GM21528 (cell line): ENCODE results near the gene PRG3.
"Not testable (repeated sequence)": the region's sequence is repeated elsewhere in the genome, so short reads cannot be mapped to it uniquely, and the experiment has no call there.

ENCODE experiments used
- ATAC-seq: cut with Tn5 transposase; IDR thresholded peaks from one replicate; pipeline ENCODE4 v1.9.1; 2021; ENCODE audit warnings: mild to moderate bottlenecking, moderate library complexity; ENCODE audit not compliant: unreplicated experiment, low FRiP score

The PRG3 gene

GRCh38 chr11:57409321-57410100, 28.6 kb upstream of the PRG3 start:
- no peak for ATAC-seq

- no peak for ATAC-seq
These were observed 27.8 kb upstream of the PRG3 start for GRCh38 chr11:57408771-57409170.

GRCh38 chr11:57407941-57408475, 27.1 kb upstream of the PRG3 start:
- no peak for ATAC-seq

GRCh38 chr11:57407010-57407920, 26.3 kb upstream of the PRG3 start:
- ATAC-seq = no peak

GRCh38 chr11:57406337-57406904, 25.5 kb upstream of the PRG3 start:
- ATAC-seq = peak; percentile 85

- no peak for ATAC-seq
These were observed 24.4 kb upstream of the PRG3 start for GRCh38 chr11:57405271-57405860.

GRCh38 chr11:57403802-57404147, 22.8 kb upstream of the PRG3 start:
- no peak for ATAC-seq

GRCh38 chr11:57403003-57403801, 22.3 kb upstream of the PRG3 start:
- ATAC-seq = not testable (repeated sequence)

GRCh38 chr11:57402188-57403002, 21.4 kb upstream of the PRG3 start:
- ATAC-seq = no peak

GRCh38 chr11:57399972-57400578, 19.1 kb upstream of the PRG3 start:
- no peak for ATAC-seq

GRCh38 chr11:57399221-57399620, 18.3 kb upstream of the PRG3 start:
- no peak for ATAC-seq

GRCh38 chr11:57397394-57397990, 16.5 kb upstream of the PRG3 start:
- no peak for ATAC-seq

- no peak for ATAC-seq
These were observed 15.8 kb upstream of the PRG3 start for GRCh38 chr11:57396744-57397143.

- ATAC-seq = no peak
These were observed 15.1 kb upstream of the PRG3 start for GRCh38 chr11:57395905-57396623.

- no peak for ATAC-seq
These were observed 13.4 kb upstream of the PRG3 start for GRCh38 chr11:57394203-57394965.

GRCh38 chr11:57392763-57393105, 11.8 kb upstream of the PRG3 start:
- no peak for ATAC-seq
